H1 (cell line): ENCODE results near the gene SHROOM3. TPM values are rescaled to one million over a fixed set of nuclear protein-coding genes. Genes with fewer than 3 reads are reported as not detected.

Source experiments
- CTCF ChIA-PET: fragments of 300-600 bp; sonication (Branson Sonifier 250); formaldehyde crosslinking; loops from one replicate; lab custom pipeline; 2021; ENCODE audit not compliant: partially characterized antibody; lab: Charles Lee
- POLR2A ChIA-PET: fragments of 300-600 bp; sonication (Branson Sonifier 250); formaldehyde crosslinking; loops from one replicate; lab custom pipeline; 2021; ENCODE audit warnings: inconsistent platforms; ENCODE audit not compliant: partially characterized antibody; lab: Charles Lee
- DNase-seq, 2 experiments: peaks; one replicate each; pipeline versions ENCODE4 v3.0.0 to v3.0.0-alpha.2; 2010 to 2022; ENCODE audit warnings: low spot score in 2 of 2, low read depth in 1 of 2, mixed read lengths in 1 of 2
- FAIRE-seq: peaks from 2 replicates; lab custom pipeline; 2011; peaks lifted over from hg19 to GRCh38; lab: Jason Lieb, UNC
- H2AFZ ChIP-seq: 2 replicates; pipeline ENCODE4 v1.8.1; 2012; ENCODE audit warnings: low read length, inconsistent platforms
- H2AK5ac ChIP-seq: 2 replicates; pipeline ENCODE4 v1.6.1; 2013; ENCODE audit warnings: low read depth, low read length
- H2BK120ac ChIP-seq: replicated peaks from 2 replicates; pipeline ENCODE3; 2013; ENCODE audit warnings: low read depth, low read length, inconsistent platforms
- H2BK12ac ChIP-seq: 2 replicates; pipeline ENCODE4 v1.6.1; 2013; ENCODE audit warnings: low read depth, low read length
- H2BK15ac ChIP-seq: 2 replicates; pipeline ENCODE4 v1.6.1; 2013; ENCODE audit warnings: low read length
- H2BK20ac ChIP-seq: 2 replicates; pipeline ENCODE4 v1.6.1; 2013; ENCODE audit warnings: low read length
- H2BK5ac ChIP-seq: 2 replicates; pipeline ENCODE4 v1.6.1; 2013; ENCODE audit warnings: low read depth, low read length
- H3K14ac ChIP-seq: 2 replicates; pipeline ENCODE4 v1.6.1; 2013; ENCODE audit warnings: inconsistent platforms; ENCODE audit not compliant: insufficient read length
- H3K18ac ChIP-seq: 2 replicates; pipeline ENCODE4 v1.6.1; 2013; ENCODE audit warnings: low read length; ENCODE audit errors: extremely low read depth
- H3K23ac ChIP-seq: 2 replicates; pipeline ENCODE4 v1.6.1; 2013; ENCODE audit warnings: inconsistent platforms; ENCODE audit not compliant: insufficient read length
- H3K23me2 ChIP-seq: 2 replicates; pipeline ENCODE4 v1.6.1; 2013; ENCODE audit warnings: low read depth, low read length
- H3K27ac ChIP-seq: 2 replicates; pipeline ENCODE4 v1.6.1; 2011; ENCODE audit warnings: low read depth, low read length, inconsistent platforms
- H3K27me3 ChIP-seq, 4 experiments: replicated peaks in 1 of 4; 1 replicate in 1 of 4; 2 replicates in 3 of 4; pipeline versions ENCODE4 v1.6.1 to v1.8.1; 2011 to 2013; ENCODE audit warnings: low read length in 3 of 4, mild to moderate bottlenecking in 3 of 4, inconsistent platforms in 2 of 4, mixed read lengths in 2 of 4, moderate library complexity in 1 of 4; ENCODE audit not compliant: control insufficient read depth in 3 of 4, insufficient read depth in 3 of 4; ENCODE audit errors: extremely low read depth in 1 of 4
- H3K36me3 ChIP-seq, 4 experiments: 2 replicates each; pipeline versions ENCODE4 v1.6.1 to v1.8.1; 2011 to 2013; ENCODE audit warnings: mild to moderate bottlenecking in 4 of 4, low read length in 3 of 4, moderate library complexity in 2 of 4, control low read depth in 1 of 4, inconsistent platforms in 1 of 4; ENCODE audit not compliant: insufficient read depth in 4 of 4, control insufficient read depth in 2 of 4
- H3K4ac ChIP-seq: replicated peaks from 2 replicates; pipeline ENCODE3; 2013; ENCODE audit warnings: low read length, low read depth, mixed read lengths, inconsistent platforms; ENCODE audit not compliant: insufficient read length
- H3K4me1 ChIP-seq, 4 experiments: replicated peaks in 1 of 4; 1 replicate in 1 of 4; 2 replicates in 3 of 4; pipeline versions ENCODE4 v1.6.1 to v1.8.1; 2011 to 2013; ENCODE audit warnings: low read length in 3 of 4, inconsistent platforms in 2 of 4, mixed read lengths in 1 of 4; ENCODE audit not compliant: insufficient read depth in 4 of 4, control insufficient read depth in 3 of 4
- H3K4me2 ChIP-seq, 2 experiments: 2 replicates each; pipeline versions ENCODE4 v1.6.1 to v1.8.1; 2011 to 2013; ENCODE audit warnings: low read depth in 2 of 2, low read length in 2 of 2, control low read depth in 1 of 2, inconsistent platforms in 1 of 2, mild to moderate bottlenecking in 1 of 2; ENCODE audit not compliant: insufficient read depth in 1 of 2
- H3K4me3 ChIP-seq, 4 experiments: fragments of 200-600, 300-600 bp in 1 of 4; sonication (generic), shearing (Covaris generic), sonication (Bioruptor Twin) in 1 of 4; 2 replicates each; pipeline versions ENCODE4 v1.5.1 to v1.8.1; 2011 to 2016; ENCODE audit warnings: low read length in 4 of 4, low read depth in 3 of 4, control low read depth in 2 of 4, inconsistent platforms in 2 of 4, mild to moderate bottlenecking in 2 of 4, mixed read lengths in 1 of 4, moderate library complexity in 1 of 4; ENCODE audit not compliant: insufficient read depth in 2 of 4; ENCODE audit errors: extremely low read depth in 1 of 4
- H3K56ac ChIP-seq: replicated peaks from 2 replicates; pipeline ENCODE3; 2013; ENCODE audit warnings: low read depth, mild to moderate bottlenecking, mixed read lengths, low read length, inconsistent platforms; ENCODE audit not compliant: insufficient read length
- H3K79me1 ChIP-seq: 2 replicates; pipeline ENCODE4 v1.6.1; 2013; ENCODE audit warnings: low read depth, low read length, control low read depth
- H3K79me2 ChIP-seq, 2 experiments: 2 replicates each; pipeline versions ENCODE4 v1.6.1 to v1.8.1; 2012 to 2013; ENCODE audit warnings: low read length in 2 of 2, mild to moderate bottlenecking in 2 of 2, inconsistent platforms in 1 of 2; ENCODE audit not compliant: insufficient read depth in 2 of 2, control insufficient read depth in 1 of 2
- H3K9ac ChIP-seq, 4 experiments: replicated peaks in 1 of 4; 1 replicate in 1 of 4; 2 replicates in 3 of 4; pipeline versions ENCODE4 v1.6.1 to v1.8.1; 2011 to 2013; ENCODE audit warnings: low read depth in 3 of 4, low read length in 3 of 4, control low read depth in 2 of 4, mild to moderate bottlenecking in 2 of 4, moderate library complexity in 2 of 4, inconsistent platforms in 1 of 4; ENCODE audit errors: extremely low read depth in 1 of 4
- H3K9me3 ChIP-seq, 2 experiments: 2 replicates each; pipeline versions ENCODE4 v1.6.1 to v1.8.1; 2012 to 2013; ENCODE audit warnings: mild to moderate bottlenecking in 2 of 2, moderate library complexity in 2 of 2, control low read depth in 1 of 2, inconsistent platforms in 1 of 2, low read depth in 1 of 2, low read length in 1 of 2, mixed read lengths in 1 of 2; ENCODE audit not compliant: insufficient read depth in 2 of 2
- H4K20me1 ChIP-seq, 2 experiments: replicated peaks in 1 of 2; 2 replicates each; pipeline versions ENCODE3 to v1.8.1; 2011 to 2013; ENCODE audit warnings: inconsistent platforms in 2 of 2, low read length in 2 of 2, mild to moderate bottlenecking in 1 of 2; ENCODE audit not compliant: insufficient read depth in 2 of 2, control insufficient read depth in 1 of 2
- H4K5ac ChIP-seq: 2 replicates; pipeline ENCODE4 v1.6.1; 2013; ENCODE audit warnings: low read length, low read depth, mixed read lengths, inconsistent platforms; ENCODE audit not compliant: insufficient read length
- H4K8ac ChIP-seq: 2 replicates; pipeline ENCODE4 v1.8.0; 2013; ENCODE audit warnings: mild to moderate bottlenecking, moderate library complexity, low read length, inconsistent platforms; ENCODE audit not compliant: insufficient read depth; ENCODE audit errors: extremely low read depth
- H4K91ac ChIP-seq: replicated peaks from 2 replicates; pipeline ENCODE3; 2013; ENCODE audit warnings: low read length, mixed read lengths, inconsistent platforms; ENCODE audit not compliant: insufficient read length
- E2F6 ChIP-seq: IDR thresholded peaks from 2 replicates; pipeline ENCODE4 v1.6.1; 2012; ENCODE audit warnings: inconsistent platforms
- MAX ChIP-seq: IDR thresholded peaks from 2 replicates; pipeline ENCODE4 v1.6.1; 2012; ENCODE audit warnings: inconsistent platforms
- NRF1 ChIP-seq: IDR thresholded peaks from 2 replicates; pipeline ENCODE4 v1.6.1; 2011; ENCODE audit warnings: mild to moderate bottlenecking, low read depth, low read length, improper control_type of control experiment
- WGBS, 2 experiments: shearing (Covaris generic) in 1 of 2; methylation state at CpG; one replicate each; pipeline versions ENCODE4 v1.1.6 to v1.1.7; 2013 to 2015; ENCODE audit warnings: low lambda C conversion rate in 2 of 2, mixed read lengths in 2 of 2, inconsistent platforms in 1 of 2, low coverage in 1 of 2, missing lambda C conversion rate in 1 of 2; ENCODE audit not compliant: insufficient replicate concordance in 2 of 2, insufficient coverage in 1 of 2, insufficient read length in 1 of 2; ENCODE audit errors: extremely low coverage in 1 of 2, missing lambda C conversion rate in 1 of 2; 5-methylcytosine and 5-hydroxymethylcytosine counted together
- polyA plus RNA-seq, 7 experiments: library from polyadenylated mRNA; depleted of rRNA in 3 of 7; stranded (reverse) in 5 of 7; unstranded in 2 of 7; fragments of >200 nt in 5 of 7; fragments of 200-250 nt in 2 of 7; gene quantifications; 1 replicate in 5 of 7; 2 replicates in 1 of 7; 4 replicates in 1 of 7; pipeline versions ENCODE4 v1.2.1 to v1.2.3, GENCODE V29; 2011 to 2013; ENCODE audit warnings: missing spikeins in 2 of 7, mixed read lengths in 2 of 7
- total RNA-seq: library from RNA; stranded (reverse); fragmentation: NEBNext Ultra II Directional; extraction: Animal tissue kit (Norgen Biotek cat#: 25700); gene quantifications from 2 replicates; pipeline ENCODE4 v1.2.1, GENCODE V29; 2021

The SHROOM3 gene
- total and polyA plus RNA-seq, 2 of the 8 experiments (the other 6 are each of a cell fraction or from before 2014, with no cell fraction given) = 15.8 to 34.0 TPM

GRCh38 chr4:76559236-76560071, 124.4 kb downstream of the SHROOM3 start:
- no peak overlapping the region for H3K14ac ChIP-seq
- FAIRE-seq = peak; percentile 28
- H4K8ac ChIP-seq = no peak overlapping the region
- H4K20me1 ChIP-seq = no peaks in the 10 kb centered on the region
- no peak for DNase-seq
- no peak overlapping the region for H3K4ac ChIP-seq
- H3K56ac ChIP-seq = no peak overlapping the region
- H3K79me1 ChIP-seq = no peaks in the 10 kb centered on the region
- no peaks in the 10 kb centered on the region for H3K27me3 ChIP-seq
- no peak overlapping the region for H3K27ac ChIP-seq
- peak overlapping the region; percentile 54 for H3K4me2 ChIP-seq
- H2BK20ac ChIP-seq = peak overlapping the region; percentile 16; the same call in 1 of the 2 replicates
- H2BK12ac ChIP-seq = peak overlapping the region; percentile 45; the same call in 1 of the 2 replicates
- H4K5ac ChIP-seq = no peak overlapping the region
- H3K9ac ChIP-seq = no peak overlapping the region
- ChIA-PET POLR2A (no interaction called here), CTCF (interaction anchor here (1.5 kb wide), 1 partner anchor 27 kb away, joined by 6 read pairs; no protein-coding TSS in a partner anchor)
- no peak overlapping the region for H4K91ac ChIP-seq
- no peak overlapping the region; the same call in 1 of the 2 replicates for H2AFZ ChIP-seq
- 57% methylated on average over 13 of the region's 13 CpGs; no CpG with 5 or more reads in 1 of the 2 experiments for WGBS, 2 experiments
- no peaks in the 10 kb centered on the region for H3K23me2 ChIP-seq
- peak overlapping the region; percentile 49; the same call in 1 of the 2 replicates for H2AK5ac ChIP-seq
- no peaks in the 10 kb centered on the region for H3K36me3 ChIP-seq
- peaks cover 3 to 19% (median 15%) of the 10 kb centered on the region in 4 experiments for H3K4me1 ChIP-seq
- H3K79me2 ChIP-seq = no peaks in the 10 kb centered on the region
- peak overlapping the region in 1 of 4 experiments; percentile 27; a peak in 1 of 8 replicates for H3K4me3 ChIP-seq
- H3K9me3 ChIP-seq = peaks cover 3 to 6% of the 10 kb centered on the region in 2 experiments; a peak in 1 of 4 replicates
- H2BK120ac ChIP-seq = no peak overlapping the region
- H3K23ac ChIP-seq = no peak overlapping the region
- peak overlapping the region; percentile 21; the same call in 1 of the 2 replicates for H3K18ac ChIP-seq
- TF ChIP-seq MAX (peak; percentile 68), E2F6 (peak; percentile 43; the same call in 1 of the 2 replicates), NRF1 (no peak)
- TF ChIP-seq, all 59 proteins: peak for 2
- H2BK15ac ChIP-seq = no peak overlapping the region
- no peak overlapping the region for H2BK5ac ChIP-seq
